ENCODE measurements around the gene RAB9A. TPM values are rescaled to one million over a fixed set of nuclear protein-coding genes. Genes with fewer than 3 reads are reported as not detected.

The RAB9A gene
- total and polyA plus RNA-seq, 9 of the 15 experiments (the other 6 are each of a cell fraction or from before 2014, with no cell fraction given): 13.5 to 20.8 (median 17.7) TPM

DNA sequence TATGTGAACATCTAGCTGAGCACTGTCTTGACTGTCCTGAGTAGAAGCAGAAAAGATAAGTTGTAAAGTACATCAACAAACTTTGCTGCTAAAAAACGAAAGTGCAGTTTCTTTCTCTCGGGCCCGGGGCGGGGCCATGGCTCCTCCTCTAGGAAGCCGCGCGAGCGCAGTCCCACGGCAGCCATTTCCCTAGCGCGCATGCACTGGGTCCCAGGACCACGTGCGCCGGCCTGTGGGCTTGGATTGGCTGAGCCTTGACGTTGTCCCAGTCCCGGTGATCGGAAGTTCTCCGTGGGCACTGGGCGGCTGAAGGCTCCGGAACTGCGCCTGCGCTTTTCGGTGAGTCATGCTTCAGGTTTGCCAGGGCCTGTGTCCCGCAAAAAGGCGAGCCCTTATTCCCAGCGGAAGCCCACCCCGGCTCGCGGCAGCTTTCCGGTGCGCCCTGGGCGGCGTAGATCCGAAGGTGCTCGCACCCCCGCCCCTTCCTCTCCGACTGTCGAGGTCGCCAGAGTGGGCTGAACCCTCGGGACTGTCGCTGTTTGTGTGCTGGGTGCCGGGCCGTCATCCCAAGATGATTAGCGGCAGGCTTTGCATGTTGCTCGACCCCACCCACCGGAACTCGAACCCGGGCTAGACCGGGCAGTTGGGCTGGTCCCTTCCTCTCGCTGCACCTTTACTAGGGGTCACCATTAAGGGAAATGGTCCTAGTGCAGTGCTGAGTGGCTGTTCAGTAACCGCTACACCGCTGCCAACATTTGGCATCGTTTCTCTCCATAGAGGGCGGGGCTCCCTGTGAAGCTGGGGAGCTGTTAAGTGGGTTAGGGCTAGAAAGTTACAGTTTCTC lies 35.9 kb upstream of the RAB9A start, which contains the start of gene TCEANC (continued):
- no peak for TF ChIP-seq NR3C1 (CRISPR knock-in tag; IDR thresholded peaks at IDR 0.05)
- no peak for TF ChIP-seq ZNF174 (CRISPR knock-in tag; IDR thresholded peaks at IDR 0.05)
- TF ChIP-seq DDX20 (tag; IDR thresholded peaks at IDR 0.05; ENCODE audit: low read depth): no peak
- TF ChIP-seq GATAD2A (IDR thresholded peaks at IDR 0.05): no peak
- TF ChIP-seq KDM1A (IDR thresholded peaks at IDR 0.05): no peak
- no peak for TF ChIP-seq ZNF586 (CRISPR knock-in tag; conservative IDR thresholded peaks at IDR 0.05)
- TF ChIP-seq CREB1 (IDR thresholded peaks at IDR 0.05): peak; percentile 52; the same call in 1 of the 2 replicates
- no peak; the same call in 1 of the 2 replicates for TF ChIP-seq CREB1 (CRISPR knock-in tag; IDR thresholded peaks at IDR 0.05)
- no peak for TF ChIP-seq RFX7 (CRISPR knock-in tag; IDR thresholded peaks at IDR 0.05)
- no peak for TF ChIP-seq XRCC5 (IDR thresholded peaks at IDR 0.05; ENCODE audit: low read depth, low read length)
- TF ChIP-seq KHSRP (IDR thresholded peaks at IDR 0.05): no peak
- no peak for TF ChIP-seq CHD1 (IDR thresholded peaks at IDR 0.05; ENCODE audit: low read length)
- no peak for TF ChIP-seq ZNF778 (CRISPR knock-in tag; IDR thresholded peaks at IDR 0.05)
- TF ChIP-seq ZFP36 (IDR thresholded peaks at IDR 0.05; ENCODE audit: low read depth, low read length, partially characterized antibody): no peak
- TF ChIP-seq TOE1 (IDR thresholded peaks at IDR 0.05; ENCODE audit: borderline replicate concordance): no peak
- TF ChIP-seq TOE1 (CRISPR knock-in tag; IDR thresholded peaks at IDR 0.05; ENCODE audit: borderline replicate concordance, low read depth): no peak
- no peak for TF ChIP-seq RFX5 (IDR thresholded peaks at IDR 0.05; ENCODE audit: low read depth, low read length)
- TF ChIP-seq SREBF1 (IDR thresholded peaks at IDR 0.05; ENCODE audit: borderline replicate concordance, low read depth, low read length): no peak
- TF ChIP-seq, protein P1, sequence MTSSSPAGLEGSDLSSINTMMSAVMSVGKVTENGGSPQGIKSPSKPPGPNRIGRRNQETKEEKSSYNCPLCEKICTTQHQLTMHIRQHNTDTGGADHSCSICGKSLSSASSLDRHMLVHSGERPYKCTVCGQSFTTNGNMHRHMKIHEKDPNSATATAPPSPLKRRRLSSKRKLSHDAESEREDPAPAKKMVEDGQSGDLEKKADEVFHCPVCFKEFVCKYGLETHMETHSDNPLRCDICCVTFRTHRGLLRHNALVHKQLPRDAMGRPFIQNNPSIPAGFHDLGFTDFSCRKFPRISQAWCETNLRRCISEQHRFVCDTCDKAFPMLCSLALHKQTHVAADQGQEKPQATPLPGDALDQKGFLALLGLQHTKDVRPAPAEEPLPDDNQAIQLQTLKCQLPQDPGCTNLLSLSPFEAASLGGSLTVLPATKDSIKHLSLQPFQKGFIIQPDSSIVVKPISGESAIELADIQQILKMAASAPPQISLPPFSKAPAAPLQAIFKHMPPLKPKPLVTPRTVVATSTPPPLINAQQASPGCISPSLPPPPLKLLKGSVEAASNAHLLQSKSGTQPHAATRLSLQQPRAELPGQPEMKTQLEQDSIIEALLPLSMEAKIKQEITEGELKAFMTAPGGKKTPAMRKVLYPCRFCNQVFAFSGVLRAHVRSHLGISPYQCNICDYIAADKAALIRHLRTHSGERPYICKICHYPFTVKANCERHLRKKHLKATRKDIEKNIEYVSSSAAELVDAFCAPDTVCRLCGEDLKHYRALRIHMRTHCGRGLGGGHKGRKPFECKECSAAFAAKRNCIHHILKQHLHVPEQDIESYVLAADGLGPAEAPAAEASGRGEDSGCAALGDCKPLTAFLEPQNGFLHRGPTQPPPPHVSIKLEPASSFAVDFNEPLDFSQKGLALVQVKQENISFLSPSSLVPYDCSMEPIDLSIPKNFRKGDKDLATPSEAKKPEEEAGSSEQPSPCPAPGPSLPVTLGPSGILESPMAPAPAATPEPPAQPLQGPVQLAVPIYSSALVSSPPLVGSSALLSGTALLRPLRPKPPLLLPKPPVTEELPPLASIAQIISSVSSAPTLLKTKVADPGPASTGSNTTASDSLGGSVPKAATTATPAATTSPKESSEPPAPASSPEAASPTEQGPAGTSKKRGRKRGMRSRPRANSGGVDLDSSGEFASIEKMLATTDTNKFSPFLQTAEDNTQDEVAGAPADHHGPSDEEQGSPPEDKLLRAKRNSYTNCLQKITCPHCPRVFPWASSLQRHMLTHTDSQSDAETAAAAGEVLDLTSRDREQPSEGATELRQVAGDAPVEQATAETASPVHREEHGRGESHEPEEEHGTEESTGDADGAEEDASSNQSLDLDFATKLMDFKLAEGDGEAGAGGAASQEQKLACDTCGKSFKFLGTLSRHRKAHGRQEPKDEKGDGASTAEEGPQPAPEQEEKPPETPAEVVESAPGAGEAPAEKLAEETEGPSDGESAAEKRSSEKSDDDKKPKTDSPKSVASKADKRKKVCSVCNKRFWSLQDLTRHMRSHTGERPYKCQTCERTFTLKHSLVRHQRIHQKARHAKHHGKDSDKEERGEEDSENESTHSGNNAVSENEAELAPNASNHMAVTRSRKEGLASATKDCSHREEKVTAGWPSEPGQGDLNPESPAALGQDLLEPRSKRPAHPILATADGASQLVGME (CRISPR knock-in tag; IDR thresholded peaks at IDR 0.05): no peak
- TF ChIP-seq ZNF253 (CRISPR knock-in tag; conservative IDR thresholded peaks at IDR 0.05): no peak
- TF ChIP-seq SAP30 (IDR thresholded peaks at IDR 0.05; ENCODE audit: borderline replicate concordance, insufficient read depth, low read depth, low read length, poor library complexity, severe bottlenecking): peak; percentile 76
- no peak for TF ChIP-seq GATA2 (CRISPR knock-in tag; IDR thresholded peaks at IDR 0.05)
